Central memory CD4-positive, alpha-beta T cell (primary cell): ENCODE data around the gene FAM171A1.
"Not testable (repeated sequence)": the region's sequence is repeated elsewhere in the genome, so short reads cannot be mapped to it uniquely, and the experiment has no call there.

Experiments
- DNase-seq: peaks from one replicate; pipeline ENCODE4 v3.0.0; 2022

The FAM171A1 gene

DNA sequence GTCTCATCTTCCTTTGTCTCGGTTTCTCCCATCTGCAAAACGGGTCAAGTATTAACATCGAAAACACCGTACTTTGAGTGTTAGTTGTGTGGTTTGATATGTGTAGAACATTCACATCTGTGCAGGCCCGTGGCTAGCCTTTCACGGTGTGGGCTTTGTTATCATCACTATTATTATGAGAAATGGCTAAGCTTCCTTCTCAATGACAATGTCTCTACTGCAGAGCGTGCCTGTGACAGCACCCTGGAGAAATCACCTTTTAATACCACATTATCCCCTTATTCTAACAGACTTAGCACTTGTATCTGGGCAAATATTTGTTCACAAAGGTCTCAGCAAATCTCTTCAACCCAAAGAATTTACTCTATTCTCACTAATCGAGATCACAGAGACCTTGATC, 55.8 kb downstream of the FAM171A1 start:
- DNase-seq: no peak

- no peak for DNase-seq
Observed at GRCh38 chr10:15314482-15315045, 56.5 kb downstream of the FAM171A1 start.

DNA sequence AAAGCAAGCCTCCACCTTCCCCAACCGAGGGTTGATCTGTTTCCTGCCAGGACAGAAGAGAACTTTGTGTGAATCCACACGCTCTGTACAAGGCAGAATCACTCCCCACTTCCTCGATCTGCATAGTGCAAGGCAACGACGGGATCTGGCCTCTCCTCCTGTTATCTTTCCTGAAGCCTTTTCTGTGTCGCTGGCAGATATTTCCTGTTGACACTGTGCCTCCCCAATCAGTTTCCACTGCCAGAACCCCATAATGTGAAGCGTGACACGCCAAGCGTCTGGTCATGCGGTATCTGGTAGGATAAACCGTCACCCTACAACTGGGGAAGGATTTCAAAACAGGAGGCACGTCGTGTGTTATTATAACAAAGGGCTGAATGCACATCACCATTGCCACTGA, 57.2 kb downstream of the FAM171A1 start:
- no peak for DNase-seq

DNA sequence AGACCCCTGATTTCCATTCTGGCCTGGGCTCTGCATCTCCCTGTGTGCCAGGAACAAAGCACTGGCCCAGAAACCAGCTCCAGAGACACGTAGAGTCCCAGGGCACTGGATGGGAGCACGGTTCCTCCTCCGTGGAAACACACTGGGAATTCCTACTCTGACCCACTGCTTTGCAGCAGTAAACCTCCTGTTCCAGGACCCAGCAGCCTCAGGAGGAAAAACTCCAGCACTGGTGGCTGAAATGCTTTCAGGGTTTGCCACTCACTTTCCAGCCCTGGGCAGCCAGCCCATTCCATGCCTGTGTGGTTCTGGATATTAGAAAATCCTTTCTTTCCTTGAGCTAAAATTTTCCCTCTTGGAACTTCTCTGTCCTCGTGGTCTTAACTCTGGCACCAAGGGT, 58.0 kb downstream of the FAM171A1 start:
- DNase-seq: no peak

- DNase-seq: no peak
Observed at GRCh38 chr10:15311569-15312280, 59.4 kb downstream of the FAM171A1 start.

DNA sequence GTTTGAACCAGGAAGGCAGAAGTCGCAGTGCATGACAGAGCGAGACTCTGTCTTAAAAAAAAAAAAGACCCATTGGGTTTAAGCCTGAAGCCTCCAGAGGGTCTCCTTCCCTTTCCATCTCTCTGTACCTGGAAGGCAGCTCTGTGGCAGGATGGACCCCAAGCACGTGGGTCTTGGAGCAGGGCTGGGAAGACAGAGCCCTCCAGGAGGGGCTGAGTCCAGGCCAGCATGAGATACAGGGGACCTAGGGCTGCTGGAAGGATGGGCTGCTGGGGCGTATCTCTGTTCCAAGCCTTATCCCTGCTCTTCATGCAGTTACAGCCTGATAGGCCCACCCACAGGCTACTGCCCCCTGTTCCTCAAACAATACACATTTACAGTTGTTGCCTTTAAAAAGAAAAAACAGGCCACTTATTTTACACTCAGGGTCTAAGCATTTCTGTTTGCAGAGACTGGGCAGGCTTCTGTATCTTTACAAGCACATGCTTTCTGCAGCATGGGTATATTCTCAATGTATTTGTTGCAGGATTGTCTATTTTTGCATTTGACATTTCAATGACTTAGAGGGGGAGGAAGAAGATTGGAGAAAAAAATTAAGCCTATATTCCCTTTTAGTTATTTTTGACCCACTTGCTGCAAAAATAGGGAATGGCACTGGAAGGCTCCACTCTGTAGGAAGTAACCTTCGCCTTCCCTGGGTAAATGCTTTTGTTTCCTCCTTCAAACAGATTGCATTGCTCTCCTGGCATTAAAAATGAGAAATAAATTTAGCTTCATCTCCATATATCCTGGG, 60.1 kb downstream of the FAM171A1 start:
- no peak for DNase-seq

DNA sequence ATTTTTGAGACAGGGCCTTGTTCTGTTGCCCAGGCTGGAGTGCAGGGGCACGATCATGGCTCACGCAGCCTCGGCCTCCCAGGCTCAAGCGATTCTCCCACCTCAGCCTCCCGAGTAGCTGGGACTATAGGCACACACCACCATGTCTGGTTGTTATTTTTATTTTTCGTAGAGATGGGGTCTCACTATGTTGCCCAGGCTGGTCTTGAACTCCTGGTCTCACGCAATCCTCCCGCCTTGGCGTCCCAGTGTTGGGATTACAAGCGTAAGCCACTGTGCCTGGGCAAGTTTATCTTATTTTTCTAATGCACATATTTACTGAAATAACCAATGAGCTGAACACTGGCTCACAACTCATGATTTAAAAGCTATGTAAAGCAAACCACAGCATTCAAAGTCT, 61.9 kb downstream of the FAM171A1 start:
- DNase-seq: no peak

DNA sequence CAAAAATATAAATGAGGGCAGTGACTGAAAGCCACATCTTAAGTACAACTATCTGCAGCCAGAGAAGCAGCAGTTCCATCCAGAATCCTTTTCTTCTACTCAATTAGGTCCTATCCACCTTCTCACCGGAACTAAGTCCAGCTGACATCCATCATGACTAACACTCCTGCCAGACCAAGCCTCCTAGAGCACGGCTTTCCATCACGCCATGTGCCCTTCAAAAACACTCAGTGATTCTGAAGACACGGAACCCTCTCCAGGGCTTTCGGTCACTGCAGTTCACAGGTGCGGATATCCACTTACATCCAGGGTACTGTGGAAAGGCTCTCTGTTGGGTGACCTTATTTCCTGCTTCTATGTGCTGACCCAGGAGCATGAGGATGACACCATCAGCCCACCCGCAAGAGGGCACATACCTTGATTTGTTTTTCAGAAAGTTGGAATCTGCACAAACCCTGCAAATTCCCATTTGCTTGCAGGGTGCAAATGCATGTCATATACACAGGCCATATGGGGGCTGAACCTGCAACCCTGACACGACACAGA, 64.3 kb downstream of the FAM171A1 start:
- DNase-seq: no peak

GRCh38 chr10:15305634-15306033, 65.5 kb downstream of the FAM171A1 start:
- DNase-seq: no peak

DNA sequence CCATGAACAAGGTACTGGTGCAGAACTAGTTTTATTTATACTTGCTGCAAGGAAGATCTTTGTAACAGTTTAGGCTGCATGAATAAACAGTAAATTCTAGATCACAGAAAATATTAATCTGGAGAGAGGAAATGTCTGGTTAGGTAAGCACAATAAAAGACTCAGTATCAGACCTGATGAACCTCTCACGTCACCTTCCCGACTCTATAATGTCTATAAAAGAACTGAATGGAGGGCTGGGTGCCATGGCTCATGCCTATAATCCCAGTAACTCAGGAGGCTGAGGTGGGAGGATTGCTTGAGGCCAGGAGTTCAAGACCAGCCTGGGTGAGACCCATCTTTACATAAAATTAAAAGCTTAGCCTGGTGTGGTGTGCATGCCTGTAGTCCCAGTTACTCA, 65.9 kb downstream of the FAM171A1 start:
- DNase-seq: no peak

DNA sequence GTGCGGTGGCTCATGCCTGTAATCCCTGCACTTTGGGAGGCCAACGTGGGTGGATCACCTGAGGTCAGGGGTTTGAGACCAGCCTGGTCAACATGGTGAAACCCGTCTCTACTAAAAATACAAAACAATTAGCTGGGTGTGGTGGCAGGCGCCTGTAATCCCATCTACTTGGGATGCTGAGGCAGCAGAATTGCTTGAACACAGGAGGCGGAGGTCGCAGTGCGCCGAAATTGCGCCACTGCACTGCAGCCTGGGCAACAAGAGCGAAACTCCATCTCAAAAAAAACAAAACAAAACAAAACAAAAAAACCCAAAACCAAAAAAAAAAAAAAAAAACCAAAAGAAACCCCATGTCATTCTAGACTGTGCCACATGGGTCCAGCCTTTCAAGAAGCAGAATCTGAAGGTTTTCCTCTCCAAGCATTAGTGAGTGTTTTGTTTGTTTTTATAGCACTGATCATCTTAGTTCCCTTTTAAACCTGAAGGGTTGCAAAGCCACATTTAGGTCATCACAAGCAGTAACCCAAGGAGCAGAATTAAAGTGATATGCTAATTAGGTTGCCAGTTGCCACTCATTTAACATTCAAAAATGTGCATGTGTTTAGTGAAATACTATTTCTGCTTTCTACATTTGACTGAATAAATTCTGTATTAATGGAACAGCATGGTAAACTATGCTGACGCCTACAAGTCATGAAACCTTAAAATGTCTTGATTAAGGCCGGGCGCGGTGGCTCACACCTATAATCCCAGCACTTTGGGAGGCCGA, 68.7 kb downstream of the FAM171A1 start:
- DNase-seq: not testable (repeated sequence)

- DNase-seq: no peak
Observed at GRCh38 chr10:15300697-15301096, 70.4 kb downstream of the FAM171A1 start.

- DNase-seq: no peak
Observed at GRCh38 chr10:15300145-15300544, 70.9 kb downstream of the FAM171A1 start.

DNA sequence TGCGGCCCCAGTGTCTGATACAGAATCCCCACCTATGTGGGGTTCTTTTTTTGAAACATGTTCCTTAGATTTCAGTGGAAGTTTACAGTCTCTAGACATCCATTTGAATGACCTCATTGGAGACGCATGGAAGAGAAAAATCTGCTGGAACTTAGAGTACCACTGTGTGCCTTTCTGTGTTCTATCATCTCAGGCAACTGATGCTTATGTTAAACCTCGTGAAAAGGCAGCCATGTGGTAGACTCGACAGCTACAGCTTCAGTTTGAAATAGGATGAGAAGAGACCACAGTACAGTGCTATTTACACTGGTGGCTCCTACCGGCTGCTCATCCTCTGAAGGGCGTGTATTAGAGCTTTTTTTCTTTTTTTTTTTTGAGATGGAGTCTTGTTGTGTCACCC, 74.4 kb downstream of the FAM171A1 start:
- DNase-seq: no peak

DNA sequence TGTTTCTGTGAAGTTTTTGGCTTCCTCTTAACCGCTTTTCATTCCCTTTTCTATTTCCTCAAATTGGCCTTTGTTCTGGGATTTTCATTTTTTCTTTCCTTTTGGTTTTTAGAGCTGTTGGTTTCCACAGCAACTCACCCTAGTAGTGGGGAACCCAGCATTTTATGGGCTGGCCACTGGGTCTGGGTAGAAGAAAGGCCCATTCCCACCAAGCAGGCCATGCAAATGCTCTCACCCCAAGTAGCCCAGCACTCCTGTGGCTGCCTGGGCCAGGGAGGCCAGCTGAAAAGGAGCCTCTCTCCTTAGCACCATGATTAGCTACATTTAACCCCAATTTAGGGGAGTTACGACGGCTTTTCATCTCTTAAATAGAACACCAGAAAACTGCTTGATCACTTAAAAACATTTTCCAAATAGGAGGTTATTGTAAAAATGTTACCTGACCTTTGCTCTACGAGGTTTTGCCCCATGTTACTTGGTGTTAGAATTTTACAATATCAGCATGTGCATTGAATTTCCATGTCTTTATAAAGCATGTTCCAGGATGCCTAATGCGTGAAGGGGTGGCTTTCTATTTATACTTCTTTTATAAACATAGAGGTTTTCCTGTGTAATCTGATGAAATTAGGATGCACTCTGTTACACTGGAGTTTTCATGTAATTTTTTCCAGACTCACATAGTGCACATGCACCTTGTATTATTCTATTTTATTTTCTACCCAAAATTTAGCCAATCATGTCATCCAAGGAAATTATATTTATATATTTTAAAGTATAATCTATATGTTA, 75.4 kb downstream of the FAM171A1 start:
- DNase-seq: no peak

DNA sequence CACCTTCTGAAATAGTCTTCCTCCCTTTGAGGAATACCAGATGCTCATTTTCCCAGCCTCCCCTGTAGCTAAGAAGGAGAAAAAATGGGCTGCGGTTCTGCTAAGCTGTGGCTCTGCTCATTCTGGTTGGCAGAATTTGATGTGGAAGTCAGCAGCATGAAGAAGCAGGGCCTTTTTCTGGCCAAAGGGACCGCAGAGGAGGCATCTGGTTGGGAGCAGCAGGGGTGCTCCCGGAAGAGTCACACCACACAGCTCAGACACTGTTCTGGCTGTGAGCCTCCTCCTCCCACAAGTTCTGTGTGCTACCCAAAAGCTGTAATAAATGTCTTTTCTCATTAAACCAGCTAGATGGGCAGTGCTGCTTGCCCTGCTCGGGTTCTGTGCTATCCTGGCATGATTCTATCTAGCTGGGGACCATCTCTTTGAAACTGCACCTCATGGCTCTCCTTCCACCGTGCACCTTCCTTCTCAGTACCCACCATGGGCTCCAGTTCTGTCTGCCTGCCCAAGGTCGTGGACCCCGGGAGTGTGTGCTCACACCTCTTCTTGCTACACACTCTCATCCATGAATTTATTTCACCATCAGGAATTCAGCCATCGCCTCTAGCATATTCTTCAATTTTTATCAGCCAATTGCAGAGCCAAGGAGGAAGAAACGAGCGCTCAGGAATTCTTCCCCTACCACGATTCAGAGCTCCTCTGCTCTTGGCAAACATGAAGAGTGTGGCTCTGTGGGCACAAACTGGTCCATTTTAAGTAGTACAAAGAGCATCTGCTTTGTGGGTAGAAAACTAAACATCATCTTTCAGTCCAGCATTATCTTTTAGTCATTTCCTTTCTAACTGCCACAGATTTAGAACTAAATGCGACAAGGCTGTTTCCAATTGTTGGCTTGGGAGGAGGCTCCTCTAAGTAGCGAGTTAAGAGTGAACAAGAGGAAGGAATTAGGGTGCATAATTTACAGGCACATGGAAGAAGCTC, 76.9 kb downstream of the FAM171A1 start:
- DNase-seq: no peak

- no peak for DNase-seq
Observed at GRCh38 chr10:15290671-15291070, 80.4 kb downstream of the FAM171A1 start.

GRCh38 chr10:15290150-15290549, 80.9 kb downstream of the FAM171A1 start:
- no peak for DNase-seq

- no peak for DNase-seq
Observed at GRCh38 chr10:15280974-15281373, 90.1 kb downstream of the FAM171A1 start.

DNA sequence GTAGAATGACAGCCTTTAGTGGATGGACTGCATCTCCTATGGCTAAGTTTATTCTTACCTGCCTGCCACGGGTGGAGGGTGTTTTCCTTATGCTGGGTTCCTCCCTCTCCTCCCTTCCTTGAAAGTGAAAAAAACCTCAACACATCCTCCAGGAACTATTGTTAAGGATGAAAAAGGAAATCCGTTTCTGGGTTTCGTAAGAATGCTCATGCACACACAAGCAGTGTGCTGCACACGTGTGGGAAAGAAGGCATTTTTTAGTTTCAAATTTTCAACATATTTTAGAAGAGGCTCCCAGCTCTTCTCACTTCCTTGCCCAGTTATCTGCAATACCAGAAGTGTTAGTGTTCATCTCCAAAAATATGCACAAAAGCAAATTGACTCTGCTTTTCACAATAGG, 90.6 kb downstream of the FAM171A1 start:
- no peak for DNase-seq

- DNase-seq: no peak
Observed at GRCh38 chr10:15279236-15279635, 91.9 kb downstream of the FAM171A1 start.
